HG03097 (cell line): ENCODE results near the gene ZNF865.
A peak's percentile ranks its signal among the peaks of the same experiment; 100 is the strongest.

ENCODE experiments used
- ATAC-seq: cut with Tn5 transposase; IDR thresholded peaks from one replicate; pipeline ENCODE4 v1.9.1; 2021; ENCODE audit not compliant: unreplicated experiment, low FRiP score

The ZNF865 gene

DNA sequence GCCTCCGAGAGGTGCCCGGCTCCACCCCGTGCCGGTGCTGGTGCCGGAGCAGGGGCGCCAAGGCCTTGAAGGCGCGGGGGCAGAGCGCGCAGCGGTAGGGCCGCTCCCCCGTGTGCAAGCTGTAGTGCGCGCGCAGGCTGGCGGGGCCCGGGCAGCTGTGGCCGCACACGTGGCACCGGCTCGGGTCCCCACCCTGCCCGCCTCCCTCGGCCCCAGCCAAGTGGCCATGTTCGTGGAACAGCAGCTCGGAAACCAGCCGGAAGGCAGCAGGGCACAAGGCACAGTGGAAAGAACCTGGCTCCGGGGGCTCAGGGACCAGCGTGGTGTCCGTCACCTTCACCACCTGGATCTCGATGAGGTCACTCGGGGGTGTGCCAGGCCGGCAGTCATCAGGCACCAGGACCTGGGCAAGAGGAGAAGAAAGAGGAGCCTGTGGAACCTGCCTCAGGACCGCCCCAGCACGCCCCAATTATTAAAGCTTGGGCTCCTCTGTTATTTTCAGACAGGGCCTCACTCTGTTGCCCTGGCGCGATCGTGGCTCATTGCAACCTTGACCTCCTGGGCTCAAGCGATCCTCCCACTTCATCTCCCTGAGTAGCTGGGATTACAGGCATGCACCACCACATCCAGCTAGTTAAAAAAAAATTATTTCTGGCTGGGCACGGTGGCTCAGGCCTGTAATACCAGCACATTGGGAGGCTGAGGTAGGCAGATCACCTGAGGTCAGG lies 17.0 kb downstream of the ZNF865 start:
- no peak for ATAC-seq

GRCh38 chr19:55623130-55623529 lies 17.7 kb downstream of the ZNF865 start:
- no peak for ATAC-seq

DNA sequence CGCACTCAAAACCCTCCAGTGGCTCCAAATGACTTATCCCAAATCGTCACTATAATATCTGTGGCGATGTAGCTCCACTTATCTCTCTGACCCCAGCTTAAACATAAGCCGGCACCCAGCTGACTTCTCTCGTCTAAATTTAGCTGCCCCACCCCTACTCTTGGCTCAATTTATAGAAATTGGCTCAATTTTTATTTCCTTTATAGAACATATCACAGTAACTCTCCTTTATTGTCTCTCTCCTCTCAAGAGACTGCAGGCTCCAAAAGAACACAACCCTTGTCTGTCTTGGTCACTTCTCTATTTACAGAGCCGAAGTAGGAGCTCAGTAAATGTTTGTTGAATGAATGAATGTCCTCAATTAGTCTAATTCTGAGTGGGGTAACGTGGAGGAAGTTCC lies 18.1 kb downstream of the ZNF865 start:
- ATAC-seq: no peak

GRCh38 chr19:55624109-55625003 lies 18.9 kb downstream of the ZNF865 start, which contains the start of gene ZNF784:
TSS of gene ZNF784 (minus strand) at chr19:55624566. CDS start at chr19:55624561, 5 bp downstream.
- ATAC-seq: peak; percentile 54

DNA sequence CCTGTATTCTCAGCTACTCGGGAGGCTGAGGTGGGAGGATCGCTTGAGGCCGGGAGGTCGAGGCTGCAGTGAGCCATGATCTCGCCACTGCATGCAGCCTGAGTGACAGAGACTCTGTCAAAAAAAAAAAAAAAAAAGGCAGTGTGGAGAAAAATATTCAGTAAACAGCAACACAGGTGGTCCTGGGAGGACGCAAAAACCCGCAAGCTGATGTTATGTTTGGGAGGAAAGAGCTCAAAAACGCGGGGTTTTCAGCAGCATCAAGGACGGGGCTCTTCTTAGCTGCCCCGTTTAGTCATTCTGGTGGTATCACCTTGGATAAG lies 19.5 kb downstream of the ZNF865 start:
- no peak for ATAC-seq

DNA sequence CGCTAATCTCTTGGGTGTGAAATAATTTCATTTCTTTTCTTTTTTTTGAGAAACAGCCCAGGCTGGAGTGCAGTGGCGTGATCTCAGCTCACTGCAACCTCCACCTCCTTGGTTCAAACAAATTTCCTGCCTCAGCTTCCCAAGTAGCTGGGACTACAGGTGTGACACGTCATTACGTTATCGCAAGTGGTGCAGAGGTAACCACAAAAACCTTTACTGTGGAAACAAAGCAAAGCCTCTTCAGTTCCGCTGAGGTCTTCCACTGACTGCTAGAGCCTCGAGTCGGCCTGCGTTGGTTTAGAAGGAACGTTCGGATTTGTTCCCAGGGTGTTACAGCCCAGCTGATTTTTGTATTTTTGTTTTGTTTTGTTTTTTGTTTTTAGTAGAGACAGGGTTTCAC lies 20.9 kb downstream of the ZNF865 start:
- no peak for ATAC-seq

DNA sequence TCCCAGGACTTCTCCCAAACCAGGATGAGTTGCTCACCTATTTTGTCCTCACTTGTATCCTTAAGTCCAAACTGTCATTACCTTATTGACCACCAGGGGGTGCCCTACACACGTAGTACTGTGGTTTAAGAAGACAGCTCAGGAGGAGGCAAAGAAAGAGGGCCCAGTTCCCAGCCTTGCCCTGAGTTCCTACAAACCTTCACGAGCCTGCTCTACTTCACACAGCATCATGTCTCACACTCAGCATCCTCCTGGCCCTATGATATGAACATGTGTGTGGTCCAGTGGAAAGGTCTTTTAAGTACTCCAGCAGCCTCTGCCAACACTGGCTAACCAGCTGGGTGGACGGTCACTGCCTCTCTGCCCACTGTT lies 27.0 kb downstream of the ZNF865 start:
- no peak for ATAC-seq

DNA sequence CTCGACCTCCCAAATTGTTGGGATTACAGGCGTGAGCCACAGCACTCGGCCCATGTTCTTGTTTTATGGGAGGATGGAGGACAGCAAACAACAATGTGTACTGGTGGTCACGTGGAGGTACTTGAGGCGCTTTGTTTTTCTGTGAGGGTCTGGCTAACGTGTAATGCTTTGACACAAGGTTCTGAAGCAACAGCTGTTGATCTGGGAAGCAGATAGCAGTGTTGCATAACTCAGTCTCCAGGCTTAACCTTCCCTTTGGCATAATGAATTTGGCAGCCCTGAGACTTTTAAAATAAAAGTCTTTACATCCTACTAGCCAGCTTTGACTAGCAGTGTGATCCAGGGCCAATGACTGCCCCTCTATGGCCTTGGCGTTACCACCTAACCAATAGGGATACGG lies 28.4 kb downstream of the ZNF865 start:
- no peak for ATAC-seq

DNA sequence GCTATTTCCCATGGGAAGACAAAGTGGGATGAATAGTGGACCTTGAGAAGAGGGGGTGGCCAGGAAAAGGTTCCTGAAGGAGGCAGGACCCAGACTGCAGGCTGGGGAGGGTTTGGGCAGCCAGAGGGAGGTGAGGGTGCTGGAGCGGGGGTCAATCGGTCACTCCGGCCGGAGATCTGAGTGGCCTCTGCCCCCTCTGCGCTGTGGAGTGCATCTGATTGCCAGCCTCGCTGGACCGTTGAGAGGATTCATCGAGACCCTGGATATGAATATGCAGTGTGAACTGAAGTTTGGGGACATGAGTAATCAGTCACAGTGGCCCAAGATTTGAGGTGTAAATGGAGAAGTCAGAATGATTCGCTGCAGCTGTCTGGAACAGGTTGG lies 29.9 kb downstream of the ZNF865 start:
- no peak for ATAC-seq

DNA sequence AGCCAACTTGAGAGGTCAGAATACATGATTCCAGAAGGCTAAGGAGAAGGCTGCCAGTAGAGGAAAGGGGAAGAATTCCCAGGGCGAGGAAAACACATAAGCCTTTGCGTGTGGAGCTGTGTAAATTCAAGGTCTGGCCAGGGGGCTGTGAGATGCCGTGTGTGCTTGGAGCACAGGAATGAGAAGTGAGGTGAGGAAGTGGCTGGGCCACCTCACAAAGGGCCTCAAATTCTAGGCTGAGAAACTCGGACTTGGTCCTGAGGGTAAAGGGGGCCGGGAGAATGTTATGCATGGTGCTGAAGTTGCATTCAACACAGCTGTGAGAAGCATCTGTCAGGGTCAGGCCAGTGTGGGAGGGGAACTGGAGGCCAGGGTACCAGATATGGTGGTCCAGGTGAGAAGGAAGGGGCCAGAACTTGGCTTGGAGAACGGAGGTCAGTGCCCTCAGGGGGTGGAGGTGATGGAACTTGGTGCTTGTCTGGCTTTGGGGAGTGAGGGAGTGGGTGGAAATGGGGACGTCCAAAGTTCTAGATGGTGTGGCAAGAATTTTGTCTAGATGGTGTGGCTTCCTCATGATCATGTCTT lies 30.5 kb downstream of the ZNF865 start:
- no peak for ATAC-seq

DNA sequence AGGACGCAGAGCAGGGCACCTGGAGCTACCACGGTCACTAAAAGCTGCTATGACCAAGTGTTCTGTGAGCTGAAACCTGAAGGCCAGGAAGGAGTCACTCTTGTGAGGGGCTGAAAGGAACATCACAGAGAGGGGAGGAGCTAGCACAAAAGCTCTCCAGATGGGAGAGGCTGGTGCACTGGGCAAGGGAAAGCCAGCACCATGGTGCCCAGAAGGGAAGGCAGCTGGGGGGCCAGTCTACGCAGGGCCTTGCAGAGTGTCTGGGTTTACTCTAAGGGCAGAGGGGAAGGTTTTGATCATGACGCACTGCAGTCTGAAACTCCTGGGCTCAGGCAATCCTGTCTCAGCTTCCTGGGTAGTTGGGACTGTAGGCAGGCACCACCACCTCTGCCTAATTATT lies 31.3 kb downstream of the ZNF865 start:
- no peak for ATAC-seq

DNA sequence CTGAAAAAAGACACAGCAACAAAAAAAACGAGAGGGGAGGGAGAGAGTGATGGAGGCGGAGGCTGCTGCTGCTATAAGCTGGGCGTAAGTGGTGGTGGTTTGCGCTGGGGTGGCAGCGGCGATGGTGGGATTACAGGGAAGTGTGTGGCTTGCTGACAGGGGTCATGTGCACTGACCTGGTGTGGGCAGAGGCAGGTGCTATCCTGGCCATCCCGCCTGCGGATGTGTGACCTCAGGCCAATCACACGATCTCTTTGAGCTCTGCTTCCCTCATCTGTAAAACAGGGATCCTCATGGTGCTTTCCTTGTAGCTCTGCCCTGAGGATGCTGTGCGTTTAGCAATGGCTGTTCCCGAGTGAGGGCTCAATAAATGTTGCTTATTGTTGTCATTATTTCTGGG lies 32.1 kb downstream of the ZNF865 start:
- no peak for ATAC-seq

- ATAC-seq: no peak
These were observed 33.5 kb downstream of the ZNF865 start for GRCh38 chr19:55638864-55639359.

DNA sequence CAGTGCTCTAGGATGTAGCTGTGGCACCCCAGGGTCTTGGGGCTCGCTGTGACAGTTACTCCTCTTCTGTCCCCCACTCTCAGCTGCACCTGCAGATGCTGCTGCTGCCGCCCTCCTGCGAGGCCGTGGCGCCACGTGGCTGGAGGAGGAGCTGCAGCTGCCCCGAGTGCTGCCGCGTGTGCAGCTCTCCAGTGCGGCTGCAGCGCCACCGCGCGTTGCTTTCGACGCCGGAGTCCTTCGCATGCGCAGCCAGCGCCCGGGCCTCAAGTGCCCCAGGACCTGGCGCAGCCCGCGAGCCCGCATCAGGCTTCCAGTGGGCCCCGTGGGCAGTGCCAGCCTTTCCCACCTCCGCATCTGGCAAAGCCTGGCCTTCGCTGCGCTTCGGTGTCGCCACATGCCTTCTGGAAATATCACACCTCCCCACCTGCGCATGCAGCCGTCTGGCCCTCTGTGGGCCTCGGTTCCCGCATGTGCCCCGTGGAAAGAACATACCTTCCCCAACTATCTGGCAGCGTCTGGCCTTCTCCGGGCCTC lies 34.7 kb downstream of the ZNF865 start:
- no peak for ATAC-seq

- no peak for ATAC-seq
These were observed 35.4 kb downstream of the ZNF865 start, which contains the start of gene ZNF580 for GRCh38 chr19:55640577-55641425. TSS of gene ZNF580 (plus strand) at chr19:55641002. CDS start at chr19:55642509, 1,507 bp downstream.

- no peak for ATAC-seq
These were observed 36.1 kb downstream of the ZNF865 start for GRCh38 chr19:55641426-55642152.

GRCh38 chr19:55642153-55643002 lies 36.9 kb downstream of the ZNF865 start:
- ATAC-seq: no peak

GRCh38 chr19:55643003-55643886 lies 37.8 kb downstream of the ZNF865 start, which contains the start of gene ZNF581:
TSS of gene ZNF581 (plus strand) at chr19:55643649. CDS start at chr19:55644572, 923 bp downstream.
- no peak for ATAC-seq
